HEK293 (cell line): Measurements from ENCODE around the gene RSPH10B.
"Not testable (repeated sequence)": the region's sequence is repeated elsewhere in the genome, so short reads cannot be mapped to it uniquely, and the experiment has no call there.

Source experiments
- MYNN ChIP-seq: fragments of 450-650 bp; formaldehyde crosslinking; IDR thresholded peaks from 2 replicates; pipeline ENCODE4 v1.5.1; 2016; ENCODE audit warnings: missing biosample characterization, missing genetic modification characterization, borderline replicate concordance
- SETDB1 ChIP-seq: IDR thresholded peaks from one replicate; pipeline ENCODE4 v1.6.1; 2017; ENCODE audit warnings: mild to moderate bottlenecking, low read length, moderate library complexity, mixed read lengths; ENCODE audit not compliant: insufficient read length
- WT1 ChIP-seq: fragments of 450-650 bp; formaldehyde crosslinking; IDR thresholded peaks from 2 replicates; pipeline ENCODE4 v1.5.1; 2016; ENCODE audit warnings: missing biosample characterization, missing genetic modification characterization
- ZNF114 ChIP-seq: fragments of 450-650 bp; formaldehyde crosslinking; IDR thresholded peaks from 2 replicates; pipeline ENCODE4 v1.5.0; 2017; ENCODE audit warnings: missing biosample characterization, missing genetic modification characterization
- ZNF416 ChIP-seq: fragments of 450-650 bp; formaldehyde crosslinking; IDR thresholded peaks from 2 replicates; pipeline ENCODE4 v1.5.1; 2016; ENCODE audit warnings: missing biosample characterization, missing genetic modification characterization
- ZNF501 ChIP-seq: fragments of 450-650 bp; formaldehyde crosslinking; IDR thresholded peaks from 2 replicates; pipeline ENCODE4 v1.5.1; 2016; ENCODE audit warnings: missing biosample characterization, missing genetic modification characterization
- TF ChIP-seq, protein P1 (sequence below): fragments of 450-650 bp; formaldehyde crosslinking; IDR thresholded peaks from 2 replicates; pipeline ENCODE4 v1.5.1; 2016; ENCODE audit warnings: missing biosample characterization, missing genetic modification characterization, low read depth
- TF ChIP-seq, protein P2 (sequence below): fragments of 450-650 bp; formaldehyde crosslinking; IDR thresholded peaks from 2 replicates; pipeline ENCODE4 v1.5.1; 2016; ENCODE audit warnings: missing biosample characterization, missing genetic modification characterization
- TF ChIP-seq, protein P3 (sequence below): fragments of 450-650 bp; formaldehyde crosslinking; IDR thresholded peaks from 2 replicates; pipeline ENCODE4 v1.5.1; 2016; ENCODE audit warnings: missing biosample characterization, missing genetic modification characterization
- TF ChIP-seq, protein P4 (sequence below): sonication (generic); formaldehyde crosslinking; IDR thresholded peaks from 2 replicates; pipeline ENCODE4 v1.8.1; 2022; ENCODE audit warnings: mild to moderate bottlenecking, moderate library complexity, missing genetic modification reagents

DNA sequence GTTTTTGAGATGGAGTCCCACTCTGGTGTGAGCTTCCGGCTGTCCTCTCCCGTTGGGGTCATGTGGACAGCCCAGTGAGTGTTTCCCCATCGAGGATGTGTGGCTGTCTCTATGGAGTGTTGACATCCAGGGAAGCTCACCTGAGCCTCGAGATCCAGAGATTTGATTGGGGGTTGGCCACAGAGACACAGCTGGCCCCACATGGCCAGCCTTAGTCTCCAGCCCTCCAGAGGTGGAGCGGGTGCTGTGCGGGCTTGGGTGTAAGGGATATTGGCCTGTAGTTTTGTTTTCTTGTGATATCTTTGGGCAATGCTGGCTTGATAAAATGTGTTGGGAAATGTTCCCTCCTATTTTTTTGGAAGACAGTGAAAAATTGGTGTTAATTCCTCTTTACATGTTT, 54.0 kb downstream of the RSPH10B start:
- TF ChIP-seq, protein P1, sequence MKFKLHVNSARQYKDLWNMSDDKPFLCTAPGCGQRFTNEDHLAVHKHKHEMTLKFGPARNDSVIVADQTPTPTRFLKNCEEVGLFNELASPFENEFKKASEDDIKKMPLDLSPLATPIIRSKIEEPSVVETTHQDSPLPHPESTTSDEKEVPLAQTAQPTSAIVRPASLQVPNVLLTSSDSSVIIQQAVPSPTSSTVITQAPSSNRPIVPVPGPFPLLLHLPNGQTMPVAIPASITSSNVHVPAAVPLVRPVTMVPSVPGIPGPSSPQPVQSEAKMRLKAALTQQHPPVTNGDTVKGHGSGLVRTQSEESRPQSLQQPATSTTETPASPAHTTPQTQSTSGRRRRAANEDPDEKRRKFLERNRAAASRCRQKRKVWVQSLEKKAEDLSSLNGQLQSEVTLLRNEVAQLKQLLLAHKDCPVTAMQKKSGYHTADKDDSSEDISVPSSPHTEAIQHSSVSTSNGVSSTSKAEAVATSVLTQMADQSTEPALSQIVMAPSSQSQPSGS (tag by site-specific recombination) = not testable (repeated sequence)
- TF ChIP-seq, protein P2, sequence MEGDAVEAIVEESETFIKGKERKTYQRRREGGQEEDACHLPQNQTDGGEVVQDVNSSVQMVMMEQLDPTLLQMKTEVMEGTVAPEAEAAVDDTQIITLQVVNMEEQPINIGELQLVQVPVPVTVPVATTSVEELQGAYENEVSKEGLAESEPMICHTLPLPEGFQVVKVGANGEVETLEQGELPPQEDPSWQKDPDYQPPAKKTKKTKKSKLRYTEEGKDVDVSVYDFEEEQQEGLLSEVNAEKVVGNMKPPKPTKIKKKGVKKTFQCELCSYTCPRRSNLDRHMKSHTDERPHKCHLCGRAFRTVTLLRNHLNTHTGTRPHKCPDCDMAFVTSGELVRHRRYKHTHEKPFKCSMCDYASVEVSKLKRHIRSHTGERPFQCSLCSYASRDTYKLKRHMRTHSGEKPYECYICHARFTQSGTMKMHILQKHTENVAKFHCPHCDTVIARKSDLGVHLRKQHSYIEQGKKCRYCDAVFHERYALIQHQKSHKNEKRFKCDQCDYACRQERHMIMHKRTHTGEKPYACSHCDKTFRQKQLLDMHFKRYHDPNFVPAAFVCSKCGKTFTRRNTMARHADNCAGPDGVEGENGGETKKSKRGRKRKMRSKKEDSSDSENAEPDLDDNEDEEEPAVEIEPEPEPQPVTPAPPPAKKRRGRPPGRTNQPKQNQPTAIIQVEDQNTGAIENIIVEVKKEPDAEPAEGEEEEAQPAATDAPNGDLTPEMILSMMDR (tag by site-specific recombination) = not testable (repeated sequence)
- TF ChIP-seq, protein P3, sequence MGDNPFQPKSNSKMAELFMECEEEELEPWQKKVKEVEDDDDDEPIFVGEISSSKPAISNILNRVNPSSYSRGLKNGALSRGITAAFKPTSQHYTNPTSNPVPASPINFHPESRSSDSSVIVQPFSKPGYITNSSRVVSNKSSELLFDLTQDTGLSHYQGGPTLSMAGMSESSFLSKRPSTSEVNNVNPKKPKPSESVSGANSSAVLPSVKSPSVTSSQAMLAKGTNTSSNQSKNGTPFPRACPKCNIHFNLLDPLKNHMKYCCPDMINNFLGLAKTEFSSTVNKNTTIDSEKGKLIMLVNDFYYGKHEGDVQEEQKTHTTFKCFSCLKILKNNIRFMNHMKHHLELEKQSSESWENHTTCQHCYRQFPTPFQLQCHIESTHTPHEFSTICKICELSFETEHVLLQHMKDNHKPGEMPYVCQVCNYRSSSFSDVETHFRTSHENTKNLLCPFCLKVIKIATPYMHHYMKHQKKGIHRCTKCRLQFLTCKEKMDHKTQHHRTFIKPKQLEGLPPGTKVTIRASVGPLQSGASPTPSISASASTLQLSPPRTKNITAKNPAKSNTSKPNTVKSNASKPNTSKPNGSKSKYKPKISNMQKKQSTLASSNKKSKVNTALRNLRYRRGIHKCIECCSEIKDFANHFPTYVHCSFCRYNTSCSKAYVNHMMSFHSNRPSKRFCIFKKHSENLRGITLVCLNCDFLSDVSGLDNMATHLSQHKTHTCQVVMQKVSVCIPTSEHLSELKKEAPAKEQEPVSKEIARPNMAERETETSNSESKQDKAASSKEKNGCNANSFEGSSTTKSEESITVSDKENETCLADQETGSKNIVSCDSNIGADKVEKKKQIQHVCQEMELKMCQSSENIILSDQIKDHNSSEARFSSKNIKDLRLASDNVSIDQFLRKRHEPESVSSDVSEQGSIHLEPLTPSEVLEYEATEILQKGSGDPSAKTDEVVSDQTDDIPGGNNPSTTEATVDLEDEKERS (tag by site-specific recombination) = not testable (repeated sequence)
- not testable (repeated sequence) for TF ChIP-seq SETDB1; ZNF114; ZNF416 (tag by site-specific recombination); MYNN (tag by site-specific recombination); ZNF501 (tag by site-specific recombination); WT1
- TF ChIP-seq, protein P4, sequence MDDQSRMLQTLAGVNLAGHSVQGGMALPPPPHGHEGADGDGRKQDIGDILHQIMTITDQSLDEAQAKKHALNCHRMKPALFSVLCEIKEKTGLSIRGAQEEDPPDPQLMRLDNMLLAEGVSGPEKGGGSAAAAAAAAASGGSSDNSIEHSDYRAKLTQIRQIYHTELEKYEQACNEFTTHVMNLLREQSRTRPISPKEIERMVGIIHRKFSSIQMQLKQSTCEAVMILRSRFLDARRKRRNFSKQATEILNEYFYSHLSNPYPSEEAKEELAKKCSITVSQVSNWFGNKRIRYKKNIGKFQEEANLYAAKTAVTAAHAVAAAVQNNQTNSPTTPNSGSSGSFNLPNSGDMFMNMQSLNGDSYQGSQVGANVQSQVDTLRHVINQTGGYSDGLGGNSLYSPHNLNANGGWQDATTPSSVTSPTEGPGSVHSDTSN = not testable (repeated sequence)
